H1 (cell line): Measurements from ENCODE around the gene XDH. TPM values are rescaled to one million over a fixed set of nuclear protein-coding genes. Genes with fewer than 3 reads are reported as not detected.

Experiments used
- EGR1 ChIP-seq: IDR thresholded peaks from 2 replicates; pipeline ENCODE4 v1.6.1; 2011; ENCODE audit warnings: low read depth, low read length, borderline replicate concordance
- POU5F1 ChIP-seq: IDR thresholded peaks from 2 replicates; pipeline ENCODE4 v1.6.1; 2011; ENCODE audit warnings: low read depth, mild to moderate bottlenecking, low read length, moderate library complexity
- polyA plus RNA-seq, 7 experiments: library from polyadenylated mRNA; depleted of rRNA in 3 of 7; stranded (reverse) in 5 of 7; unstranded in 2 of 7; fragments of >200 nt in 5 of 7; fragments of 200-250 nt in 2 of 7; gene quantifications; 1 replicate in 5 of 7; 2 replicates in 1 of 7; 4 replicates in 1 of 7; pipeline versions ENCODE4 v1.2.1 to v1.2.3, GENCODE V29; 2011 to 2013; ENCODE audit warnings: missing spikeins in 2 of 7, mixed read lengths in 2 of 7
- total RNA-seq: library from RNA; stranded (reverse); fragmentation: NEBNext Ultra II Directional; extraction: Animal tissue kit (Norgen Biotek cat#: 25700); gene quantifications from 2 replicates; pipeline ENCODE4 v1.2.1, GENCODE V29; 2021
- TF ChIP-seq, protein P1 (sequence below): IDR thresholded peaks from 2 replicates; pipeline ENCODE4 v1.6.1; 2012; ENCODE audit warnings: inconsistent platforms

The XDH gene
- total and polyA plus RNA-seq, 2 of the 8 experiments (the other 6 are each of a cell fraction or from before 2014, with no cell fraction given) = 0.68 to 1.2 TPM

DNA sequence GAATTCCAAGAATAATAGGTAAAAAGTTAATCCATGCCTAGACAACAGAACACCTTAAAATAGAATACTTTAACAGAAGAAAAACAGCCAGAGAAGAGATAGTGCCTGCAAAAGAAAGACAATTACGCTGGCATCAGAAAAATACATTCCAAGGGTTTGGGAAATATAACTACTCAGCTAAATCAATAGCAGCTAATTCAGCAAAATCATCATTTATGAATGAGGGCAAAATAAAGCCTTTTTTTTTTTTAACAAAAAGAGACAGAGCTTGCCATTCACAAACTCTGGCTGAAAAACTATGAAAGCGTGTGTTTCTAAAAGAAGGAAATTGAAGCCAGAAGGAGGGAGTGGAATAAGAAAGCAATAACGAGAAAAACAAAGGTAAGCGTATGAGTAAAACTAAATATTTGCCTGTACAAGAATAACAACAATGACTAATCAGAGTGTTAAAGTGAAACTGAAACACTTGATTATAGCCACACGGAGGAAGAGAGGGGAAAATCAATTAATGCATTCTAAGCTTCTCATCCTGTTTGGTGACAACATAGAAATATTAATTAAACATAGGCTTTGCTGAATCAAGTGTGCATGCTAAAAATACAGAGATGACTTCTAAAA lies 90.4 kb downstream of the XDH start (continued):
- TF ChIP-seq, protein P1, sequence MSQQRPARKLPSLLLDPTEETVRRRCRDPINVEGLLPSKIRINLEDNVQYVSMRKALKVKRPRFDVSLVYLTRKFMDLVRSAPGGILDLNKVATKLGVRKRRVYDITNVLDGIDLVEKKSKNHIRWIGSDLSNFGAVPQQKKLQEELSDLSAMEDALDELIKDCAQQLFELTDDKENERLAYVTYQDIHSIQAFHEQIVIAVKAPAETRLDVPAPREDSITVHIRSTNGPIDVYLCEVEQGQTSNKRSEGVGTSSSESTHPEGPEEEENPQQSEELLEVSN = no peak
- TF ChIP-seq POU5F1 (no peak), EGR1 (no peak)
